Liver (tissue), 9 donors: ENCODE results near the gene FUOM. TPM values are rescaled to one million over a fixed set of nuclear protein-coding genes. Genes with fewer than 3 reads are reported as not detected.

ENCODE experiments used
- DNase-seq: peaks from one replicate; pipeline ENCODE4 v3.0.0-alpha.2; 2017; ENCODE audit warnings: low spot score
- H3K27ac ChIP-seq, 2 donors: one replicate each; pipeline ENCODE4 v1.7.0; 2013; ENCODE audit warnings: inconsistent platforms in 2 of 2, low read length in 2 of 2, control low read depth in 1 of 2, low read depth in 1 of 2, mild to moderate bottlenecking in 1 of 2
- H3K27me3 ChIP-seq, 4 donors: one replicate each; pipeline versions ENCODE4 v1.6.1 to v1.7.0; 2013; ENCODE audit warnings: low read length in 3 of 4, inconsistent platforms in 1 of 4, mild to moderate bottlenecking in 1 of 4, moderate library complexity in 1 of 4; ENCODE audit not compliant: control insufficient read depth in 4 of 4, insufficient read depth in 4 of 4
- H3K36me3 ChIP-seq, 4 donors: one replicate each; pipeline versions ENCODE4 v1.6.1 to v1.7.0; 2013; ENCODE audit warnings: low read length in 3 of 4, mild to moderate bottlenecking in 3 of 4, low read depth in 1 of 4, moderate library complexity in 1 of 4; ENCODE audit not compliant: control insufficient read depth in 4 of 4, insufficient read depth in 3 of 4
- H3K4me1 ChIP-seq, 4 donors: one replicate each; pipeline versions ENCODE4 v1.6.1 to v1.7.0; 2013; ENCODE audit warnings: low read length in 3 of 4, mild to moderate bottlenecking in 3 of 4, moderate library complexity in 1 of 4; ENCODE audit not compliant: control insufficient read depth in 4 of 4, insufficient read depth in 4 of 4
- H3K4me3 ChIP-seq, 3 donors: one replicate each; pipeline versions ENCODE4 v1.6.1 to v1.7.0; 2013; ENCODE audit warnings: low read length in 3 of 3, control low read depth in 1 of 3, low read depth in 1 of 3, mild to moderate bottlenecking in 1 of 3
- H3K9ac ChIP-seq, 2 donors: one replicate each; pipeline ENCODE4 v1.7.0; 2013; ENCODE audit warnings: low read length in 2 of 2, mild to moderate bottlenecking in 2 of 2, moderate library complexity in 2 of 2, control low read depth in 1 of 2, low read depth in 1 of 2
- H3K9me3 ChIP-seq, 4 donors: one replicate each; pipeline versions ENCODE4 v1.6.1 to v1.7.0; 2013; ENCODE audit warnings: low read length in 3 of 4; ENCODE audit not compliant: control insufficient read depth in 4 of 4
- ATF3 ChIP-seq: IDR thresholded peaks from 2 replicates; pipeline ENCODE4 v1.6.1; 2016; ENCODE audit warnings: antibody characterized with exemption
- EGR1 ChIP-seq, 2 donors: IDR thresholded peaks; 2 replicates each; pipeline ENCODE4 v1.6.1; 2016 to 2018; ENCODE audit warnings: antibody characterized with exemption in 2 of 2, low read depth in 2 of 2
- GABPA ChIP-seq, 2 donors: IDR thresholded peaks in 1 of 2; conservative IDR thresholded peaks in 1 of 2; 2 replicates each; pipeline ENCODE4 v1.6.1; 2016; ENCODE audit warnings: antibody characterized with exemption in 2 of 2, mild to moderate bottlenecking in 1 of 2, moderate library complexity in 1 of 2
- JUND ChIP-seq, 2 donors: IDR thresholded peaks; 2 replicates each; pipeline ENCODE4 v1.6.1; 2016; ENCODE audit warnings: antibody characterized with exemption in 2 of 2
- RAD21 ChIP-seq, 2 donors: IDR thresholded peaks; 2 replicates each; pipeline ENCODE4 v1.6.1; 2016; ENCODE audit warnings: antibody characterized with exemption in 2 of 2, mild to moderate bottlenecking in 2 of 2
- RXRA ChIP-seq, 2 donors: IDR thresholded peaks; 2 replicates each; pipeline ENCODE4 v1.6.1; 2017 to 2018; ENCODE audit warnings: antibody characterized with exemption in 2 of 2, mild to moderate bottlenecking in 1 of 2
- WGBS: extraction: QIAGEN DNeasy Blood & Tissue Kit; methylation state at CpG from one replicate; pipeline ENCODE4 v1.1.7; 2013; 5-methylcytosine and 5-hydroxymethylcytosine counted together
- polyA plus RNA-seq, 2 donors: library from polyadenylated mRNA; stranded (reverse) in 1 of 2; unstranded in 1 of 2; fragments of 200-250 nt in 1 of 2; fragments of >200 nt in 1 of 2; fragmentation: Nextera tagmentation in 1 of 2; extraction: Ambion mirVana in 1 of 2; gene quantifications; one replicate each; pipeline versions ENCODE4 v1.2.1 to v1.2.3, GENCODE V29; 2013 to 2015
- total RNA-seq, 2 donors: library from RNA; depleted of rRNA; stranded (reverse); fragments of >200 nt; gene quantifications; one replicate each; pipeline ENCODE4 v1.2.3, GENCODE V29; 2014
- TF ChIP-seq, protein P1 (sequence below): IDR thresholded peaks from 2 replicates; pipeline ENCODE4 v1.6.1; 2016; ENCODE audit warnings: antibody characterized with exemption, mild to moderate bottlenecking
- TF ChIP-seq, protein P2 (sequence below): IDR thresholded peaks from 2 replicates; pipeline ENCODE4 v1.6.1; 2016; ENCODE audit warnings: antibody characterized with exemption
- donor health status: healthy.
- donor health status: healthy.
- donor health status: healthy.
- donor health status: healthy.
- donor health status: healthy.

The FUOM gene
- total and polyA plus RNA-seq, 4 donors, result 24.3 to 194 (median 96.0) TPM

- TF ChIP-seq ATF3, result no peak
- no peak for TF ChIP-seq RXRA (IDR thresholded peaks at IDR 0.05)
These were observed 14.9 kb downstream of the FUOM start (continued) for GRCh38 chr10:133342942-133343341.

DNA sequence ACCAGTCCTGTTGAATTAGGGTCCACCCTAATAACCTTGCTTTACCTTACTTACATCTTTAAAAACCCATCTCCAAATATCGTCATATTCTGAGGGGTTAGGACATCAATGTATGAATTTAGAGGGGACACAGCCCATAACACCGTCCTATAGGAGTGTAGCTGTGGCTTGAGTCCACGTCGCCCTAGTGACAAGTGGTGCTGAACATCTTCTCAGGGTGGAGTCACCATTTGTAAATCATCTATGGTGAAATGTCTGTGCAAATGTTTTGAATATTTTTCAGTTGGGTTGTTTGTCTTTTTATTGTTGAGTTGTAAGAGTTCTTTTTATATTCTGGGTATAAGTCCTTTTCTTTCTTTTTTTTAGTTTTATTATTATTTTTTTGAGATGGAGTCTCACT, 15.8 kb downstream of the FUOM start:
- DNase-seq, result no peak
- H3K4me3 ChIP-seq, result no peak overlapping the region
- H3K9me3 ChIP-seq, result no peaks in the 10 kb centered on the region
- H3K9ac ChIP-seq, result no peak overlapping the region
- peaks cover 0 to 12% (median 2%) of the 10 kb centered on the region in 4 donors for H3K27me3 ChIP-seq
- H3K27ac ChIP-seq, result no peak overlapping the region
- no peaks in the 10 kb centered on the region for H3K36me3 ChIP-seq
- WGBS, result 90% methylated on average over 4 of the region's 4 CpGs
- TF ChIP-seq GABPA (IDR thresholded peaks at IDR 0.05 in 1 of 2, conservative IDR thresholded peaks at IDR 0.05 in 1 of 2) (no peak), EGR1 (IDR thresholded peaks at IDR 0.05; ENCODE audit: low read depth in 2 of 2) (no peak), JUND (IDR thresholded peaks at IDR 0.05) (no peak), RAD21 (IDR thresholded peaks at IDR 0.05) (no peak), ATF3 (no peak)
- TF ChIP-seq, protein P1, sequence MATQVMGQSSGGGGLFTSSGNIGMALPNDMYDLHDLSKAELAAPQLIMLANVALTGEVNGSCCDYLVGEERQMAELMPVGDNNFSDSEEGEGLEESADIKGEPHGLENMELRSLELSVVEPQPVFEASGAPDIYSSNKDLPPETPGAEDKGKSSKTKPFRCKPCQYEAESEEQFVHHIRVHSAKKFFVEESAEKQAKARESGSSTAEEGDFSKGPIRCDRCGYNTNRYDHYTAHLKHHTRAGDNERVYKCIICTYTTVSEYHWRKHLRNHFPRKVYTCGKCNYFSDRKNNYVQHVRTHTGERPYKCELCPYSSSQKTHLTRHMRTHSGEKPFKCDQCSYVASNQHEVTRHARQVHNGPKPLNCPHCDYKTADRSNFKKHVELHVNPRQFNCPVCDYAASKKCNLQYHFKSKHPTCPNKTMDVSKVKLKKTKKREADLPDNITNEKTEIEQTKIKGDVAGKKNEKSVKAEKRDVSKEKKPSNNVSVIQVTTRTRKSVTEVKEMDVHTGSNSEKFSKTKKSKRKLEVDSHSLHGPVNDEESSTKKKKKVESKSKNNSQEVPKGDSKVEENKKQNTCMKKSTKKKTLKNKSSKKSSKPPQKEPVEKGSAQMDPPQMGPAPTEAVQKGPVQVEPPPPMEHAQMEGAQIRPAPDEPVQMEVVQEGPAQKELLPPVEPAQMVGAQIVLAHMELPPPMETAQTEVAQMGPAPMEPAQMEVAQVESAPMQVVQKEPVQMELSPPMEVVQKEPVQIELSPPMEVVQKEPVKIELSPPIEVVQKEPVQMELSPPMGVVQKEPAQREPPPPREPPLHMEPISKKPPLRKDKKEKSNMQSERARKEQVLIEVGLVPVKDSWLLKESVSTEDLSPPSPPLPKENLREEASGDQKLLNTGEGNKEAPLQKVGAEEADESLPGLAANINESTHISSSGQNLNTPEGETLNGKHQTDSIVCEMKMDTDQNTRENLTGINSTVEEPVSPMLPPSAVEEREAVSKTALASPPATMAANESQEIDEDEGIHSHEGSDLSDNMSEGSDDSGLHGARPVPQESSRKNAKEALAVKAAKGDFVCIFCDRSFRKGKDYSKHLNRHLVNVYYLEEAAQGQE, result no peak
- TF ChIP-seq, protein P2, sequence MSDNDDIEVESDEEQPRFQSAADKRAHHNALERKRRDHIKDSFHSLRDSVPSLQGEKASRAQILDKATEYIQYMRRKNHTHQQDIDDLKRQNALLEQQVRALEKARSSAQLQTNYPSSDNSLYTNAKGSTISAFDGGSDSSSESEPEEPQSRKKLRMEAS, result no peak
- H3K4me1 ChIP-seq, result peaks cover 0 to 8% (median 6%) of the 10 kb centered on the region in 4 donors

GRCh38 chr10:133339708-133340380, 18.0 kb downstream of the FUOM start:
- no peak overlapping the region for H3K4me3 ChIP-seq
- H3K27ac ChIP-seq, result no peak overlapping the region
- DNase-seq, result no peak
- H3K36me3 ChIP-seq, result no peaks in the 10 kb centered on the region
- H3K27me3 ChIP-seq, result peaks cover 0 to 14% (median 8%) of the 10 kb centered on the region in 4 donors
- H3K4me1 ChIP-seq, result peaks cover 0 to 16% (median 12%) of the 10 kb centered on the region in 4 donors
- no peak overlapping the region for H3K9ac ChIP-seq
- WGBS, result 88% methylated on average over 13 of the region's 13 CpGs
- TF ChIP-seq, protein P1, result no peak
- no peak for TF ChIP-seq ATF3
- no peaks in the 10 kb centered on the region for H3K9me3 ChIP-seq
